GM19025 (cell line): Measurements from ENCODE around the gene PRRC2C.

Experiments used
- ATAC-seq: cut with Tn5 transposase; IDR thresholded peaks from one replicate; pipeline ENCODE4 v1.9.1; 2021; ENCODE audit warnings: mild to moderate bottlenecking, low read depth, moderate library complexity; ENCODE audit not compliant: unreplicated experiment

PRRC2C gene

GRCh38 chr1:171625225-171625624 is 139.9 kb downstream of the PRRC2C start:
- no peak for ATAC-seq

GRCh38 chr1:171627020-171627419 is 141.7 kb downstream of the PRRC2C start:
- ATAC-seq = no peak

- no peak for ATAC-seq
These were observed 142.9 kb downstream of the PRRC2C start for GRCh38 chr1:171628225-171628624.

GRCh38 chr1:171635661-171636060 is 150.3 kb downstream of the PRRC2C start:
- ATAC-seq = no peak

GRCh38 chr1:171636141-171636540 is 150.8 kb downstream of the PRRC2C start:
- no peak for ATAC-seq

- no peak for ATAC-seq
These were observed 152.7 kb downstream of the PRRC2C start for GRCh38 chr1:171637928-171638576.

GRCh38 chr1:171640225-171640624 is 154.9 kb downstream of the PRRC2C start:
- ATAC-seq = no peak

- ATAC-seq = no peak
These were observed 155.9 kb downstream of the PRRC2C start for GRCh38 chr1:171641076-171641864.

- ATAC-seq = no peak
These were observed 156.9 kb downstream of the PRRC2C start for GRCh38 chr1:171642197-171642596.
